ENCODE data around the gene SLC35B1.

GRCh38 chr17:49698005-49698404, 9.8 kb downstream of the SLC35B1 start:
- TF ChIP-seq, protein P1, sequence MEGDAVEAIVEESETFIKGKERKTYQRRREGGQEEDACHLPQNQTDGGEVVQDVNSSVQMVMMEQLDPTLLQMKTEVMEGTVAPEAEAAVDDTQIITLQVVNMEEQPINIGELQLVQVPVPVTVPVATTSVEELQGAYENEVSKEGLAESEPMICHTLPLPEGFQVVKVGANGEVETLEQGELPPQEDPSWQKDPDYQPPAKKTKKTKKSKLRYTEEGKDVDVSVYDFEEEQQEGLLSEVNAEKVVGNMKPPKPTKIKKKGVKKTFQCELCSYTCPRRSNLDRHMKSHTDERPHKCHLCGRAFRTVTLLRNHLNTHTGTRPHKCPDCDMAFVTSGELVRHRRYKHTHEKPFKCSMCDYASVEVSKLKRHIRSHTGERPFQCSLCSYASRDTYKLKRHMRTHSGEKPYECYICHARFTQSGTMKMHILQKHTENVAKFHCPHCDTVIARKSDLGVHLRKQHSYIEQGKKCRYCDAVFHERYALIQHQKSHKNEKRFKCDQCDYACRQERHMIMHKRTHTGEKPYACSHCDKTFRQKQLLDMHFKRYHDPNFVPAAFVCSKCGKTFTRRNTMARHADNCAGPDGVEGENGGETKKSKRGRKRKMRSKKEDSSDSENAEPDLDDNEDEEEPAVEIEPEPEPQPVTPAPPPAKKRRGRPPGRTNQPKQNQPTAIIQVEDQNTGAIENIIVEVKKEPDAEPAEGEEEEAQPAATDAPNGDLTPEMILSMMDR (IDR thresholded peaks at IDR 0.05; ENCODE audit: low read depth, low read length, poor library complexity, severe bottlenecking) = no peak
- TF ChIP-seq EZH2phosphoT487 (IDR thresholded peaks at IDR 0.05; ENCODE audit: borderline replicate concordance, low read length) = no peak
